Erythroblast (primary cell): ENCODE measurements around the gene SYNE3.

Experiments used
- GATA1 ChIP-seq: IDR thresholded peaks from 2 replicates; pipeline ENCODE4 v1.6.1; 2011; ENCODE audit warnings: low read depth, mild to moderate bottlenecking, control low read depth, low read length, moderate library complexity
- POLR2A ChIP-seq: IDR thresholded peaks from 2 replicates; pipeline ENCODE4 v1.6.1; 2011; ENCODE audit warnings: mild to moderate bottlenecking, low read length

DNA sequence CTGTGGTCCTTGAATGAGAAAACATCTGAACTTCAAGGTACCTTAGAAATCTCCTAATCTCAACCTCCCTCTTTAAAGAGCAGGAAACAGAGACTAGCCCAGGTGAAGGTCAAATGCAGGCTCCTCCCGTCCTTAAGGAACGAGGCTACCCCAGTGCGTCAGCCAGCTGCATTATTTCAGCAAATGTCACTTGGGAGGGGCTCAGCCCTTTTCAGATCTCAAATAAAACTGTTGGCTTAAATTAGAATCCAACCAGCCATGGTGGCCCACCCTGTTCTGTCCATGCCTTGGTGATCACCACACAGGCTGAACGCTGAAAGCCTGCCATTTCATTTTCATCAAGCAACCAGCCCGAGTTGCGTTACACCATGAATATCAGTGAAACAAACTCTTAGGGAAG, 7.0 kb downstream of the SYNE3 start:
- no peak for TF ChIP-seq POLR2A
- no peak for TF ChIP-seq GATA1
